HS-27A (cell line): Measurements from ENCODE around the gene LIN52.

Experiments
- DNase-seq: peaks from one replicate; pipeline ENCODE4 v3.0.0-alpha.2; 2012; ENCODE audit warnings: low read depth, missing footprints

The LIN52 gene

GRCh38 chr14:74084277-74085046 lies at the start of gene LIN52, which contains the start of gene ALDH6A1:
TSS of gene LIN52 (plus strand) at chr14:74084956. CDS start at chr14:74084975, 19 bp downstream.
TSS of gene ALDH6A1 (minus strand) at chr14:74084453. CDS start at chr14:74084394, 59 bp downstream.
- peak; percentile 99 for DNase-seq

- no peak for DNase-seq
These were observed 49.2 kb upstream of the LIN52 start for GRCh38 chr14:74035556-74035955.

- no peak for DNase-seq
These were observed 46.5 kb upstream of the LIN52 start for GRCh38 chr14:74038020-74038859.

- DNase-seq, result no peak
These were observed 42.5 kb upstream of the LIN52 start for GRCh38 chr14:74042296-74042695.

GRCh38 chr14:74045522-74045921 lies 39.2 kb upstream of the LIN52 start:
- no peak for DNase-seq

- DNase-seq, result no peak
These were observed 36.5 kb upstream of the LIN52 start for GRCh38 chr14:74048281-74048680.

GRCh38 chr14:74049876-74050495 lies 34.8 kb upstream of the LIN52 start:
- DNase-seq, result no peak

GRCh38 chr14:74062809-74063150 lies 22.0 kb upstream of the LIN52 start:
- DNase-seq, result no peak

- DNase-seq, result no peak
These were observed 20.3 kb upstream of the LIN52 start for GRCh38 chr14:74064426-74064825.

- no peak for DNase-seq
These were observed 19.9 kb upstream of the LIN52 start for GRCh38 chr14:74064883-74065282.

- no peak for DNase-seq
These were observed 18.8 kb upstream of the LIN52 start for GRCh38 chr14:74065746-74066575.

GRCh38 chr14:74077401-74077800 lies 7.4 kb upstream of the LIN52 start:
- DNase-seq, result no peak

- no peak for DNase-seq
These were observed 3.8 kb upstream of the LIN52 start for GRCh38 chr14:74080820-74081460.

GRCh38 chr14:74081491-74081890 lies 3.3 kb upstream of the LIN52 start:
- DNase-seq, result no peak

GRCh38 chr14:74083161-74083560 lies 1.6 kb upstream of the LIN52 start:
- DNase-seq, result no peak

- no peak for DNase-seq
These were observed 926 bp upstream of the LIN52 start for GRCh38 chr14:74083784-74084276.

- DNase-seq, result no peak
These were observed 386 bp downstream of the LIN52 start for GRCh38 chr14:74085047-74085637.

- no peak for DNase-seq
These were observed 1.1 kb downstream of the LIN52 start for GRCh38 chr14:74085828-74086227.

GRCh38 chr14:74089251-74090020 lies 4.7 kb downstream of the LIN52 start:
- no peak for DNase-seq

GRCh38 chr14:74105381-74105780 lies 20.6 kb downstream of the LIN52 start:
- no peak for DNase-seq
